Keratinocyte (primary cell): ENCODE results near the gene PPP1R7. TPM values are rescaled to one million over a fixed set of nuclear protein-coding genes. Genes with fewer than 3 reads are reported as not detected.
"Not testable (repeated sequence)": the region's sequence is repeated elsewhere in the genome, so short reads cannot be mapped to it uniquely, and the experiment has no call there.

Experiments used
- DNase-seq: peaks from one replicate; pipeline ENCODE4 v3.0.0-alpha.2; 2011; ENCODE audit warnings: low read depth, missing footprints, low spot score
- FAIRE-seq: peaks from 2 replicates; lab custom pipeline; 2011; peaks lifted over from hg19 to GRCh38; lab: Jason Lieb, UNC
- H2AFZ ChIP-seq: 2 replicates; pipeline ENCODE4 v1.6.0; 2012; ENCODE audit warnings: low read length, control low read depth, inconsistent platforms; ENCODE audit not compliant: control insufficient read depth
- H3K27ac ChIP-seq: 2 replicates; pipeline ENCODE4 v1.5.1; 2011; ENCODE audit warnings: low read length; ENCODE audit not compliant: control insufficient read depth, insufficient read depth
- H3K27me3 ChIP-seq: 3 replicates; pipeline ENCODE4 v1.6.0; 2011; ENCODE audit warnings: low read length; ENCODE audit not compliant: control insufficient read depth, insufficient read depth; ENCODE audit errors: extremely low read depth
- H3K36me3 ChIP-seq, 2 experiments: 2 replicates in 1 of 2; 3 replicates in 1 of 2; pipeline ENCODE4 v1.5.1; 2011; ENCODE audit warnings: low read length in 2 of 2, mild to moderate bottlenecking in 1 of 2; ENCODE audit not compliant: control insufficient read depth in 2 of 2, insufficient read depth in 2 of 2; ENCODE audit errors: extremely low read depth in 1 of 2
- H3K4me1 ChIP-seq: 3 replicates; pipeline ENCODE4 v1.5.1; 2011; ENCODE audit warnings: low read length; ENCODE audit not compliant: control insufficient read depth, insufficient read depth; ENCODE audit errors: extremely low read depth
- H3K4me2 ChIP-seq: 3 replicates; pipeline ENCODE4 v1.6.0; 2011; ENCODE audit warnings: low read depth, low read length; ENCODE audit not compliant: control insufficient read depth, insufficient read depth; ENCODE audit errors: extremely low read depth
- H3K4me3 ChIP-seq, 3 experiments: fragments of 200-600 bp in 1 of 3; sonication (generic) in 1 of 3; 2 replicates in 2 of 3; 3 replicates in 1 of 3; pipeline ENCODE4 v1.5.1; 2011 to 2016; ENCODE audit warnings: low read length in 3 of 3, mild to moderate bottlenecking in 3 of 3, control low read depth in 2 of 3, inconsistent platforms in 1 of 3, low read depth in 1 of 3, mixed read lengths in 1 of 3, mixed run types in 1 of 3, moderate library complexity in 1 of 3; ENCODE audit not compliant: control insufficient read depth in 2 of 3, insufficient read depth in 2 of 3; ENCODE audit errors: extremely low read depth in 1 of 3
- H3K79me2 ChIP-seq: 2 replicates; pipeline ENCODE4 v1.6.0; 2012; ENCODE audit warnings: low read length; ENCODE audit not compliant: control insufficient read depth, insufficient read depth
- H3K9ac ChIP-seq: 3 replicates; pipeline ENCODE4 v1.6.0; 2011; ENCODE audit warnings: low read length; ENCODE audit not compliant: control insufficient read depth, insufficient read depth; ENCODE audit errors: extremely low read depth
- H3K9me1 ChIP-seq: 3 replicates; pipeline ENCODE4 v1.6.0; 2011; ENCODE audit warnings: low read length; ENCODE audit not compliant: control insufficient read depth, insufficient read depth; ENCODE audit errors: extremely low read depth
- H3K9me3 ChIP-seq: 2 replicates; pipeline ENCODE4 v1.5.1; 2012; ENCODE audit warnings: low read depth, low read length; ENCODE audit not compliant: control insufficient read depth
- H4K20me1 ChIP-seq: 3 replicates; pipeline ENCODE4 v1.6.0; 2011; ENCODE audit warnings: low read length; ENCODE audit not compliant: control insufficient read depth, insufficient read depth; ENCODE audit errors: extremely low read depth
- EZH2 ChIP-seq: IDR thresholded peaks from one replicate; pipeline ENCODE4 v1.6.1; 2012; ENCODE audit warnings: inconsistent platforms, mild to moderate bottlenecking, low read length, moderate library complexity
- dilution Hi-C: fragments of 300-500 bp; cut with MboI; formaldehyde crosslinking; loops from one replicate; pipeline ENCODE4 v1.7.0; 2020; ENCODE audit warnings: low sequenced_read_pairs; ENCODE audit not compliant: extremely low pct_ligation_motif_present
- polyA plus RNA-seq, 5 experiments: library from polyadenylated mRNA; depleted of rRNA in 3 of 5; stranded (reverse) in 3 of 5; stranded (forward) in 1 of 5; unstranded in 1 of 5; fragments of >200 nt; gene quantifications; 1 replicate in 1 of 5; 2 replicates in 3 of 5; 3 replicates in 1 of 5; pipeline versions ENCODE4 v1.2.1 to v1.2.3, GENCODE V29; 2011 to 2012; ENCODE audit warnings: missing spikeins in 2 of 5, low read depth in 1 of 5, low replicate concordance in 1 of 5
- TF ChIP-seq, protein P1 (sequence below), 3 experiments: IDR thresholded peaks in 1 of 3; conservative IDR thresholded peaks in 1 of 3; optimal IDR thresholded peaks in 1 of 3; 2 replicates in 2 of 3; 3 replicates in 1 of 3; pipeline versions ENCODE3 to v1.5.1; 2011; ENCODE audit warnings: low read length in 3 of 3, mild to moderate bottlenecking in 3 of 3, moderate library complexity in 2 of 3, control low read depth in 1 of 3, inconsistent platforms in 1 of 3; ENCODE audit not compliant: insufficient read depth in 2 of 3; ENCODE audit errors: extremely low read depth in 1 of 3

Gene PPP1R7
- polyA plus RNA-seq, 1 donor (not counting 4 experiments of a cell fraction or from before 2014, with no cell fraction given), result 84.9 TPM

- no peak for FAIRE-seq
- dilution Hi-C loops, result no loop called here
Observed at GRCh38 chr2:241103176-241103595, 47.1 kb upstream of the PPP1R7 start.

GRCh38 chr2:241104611-241105010 lies 45.7 kb upstream of the PPP1R7 start:
- dilution Hi-C loops, result not testable (repeated sequence)

More at GRCh38 chr2:241103176-241103595, 47.1 kb upstream of the PPP1R7 start:
- Histone ChIP-seq H3K9me1 (no peaks in the 10 kb centered on the region), H3K36me3 (peaks cover 8 to 9% of the 10 kb centered on the region in 2 experiments), H3K79me2 (peaks cover 23% of the 10 kb centered on the region), H4K20me1 (peaks cover 3% of the 10 kb centered on the region), H3K4me3 (peak overlapping the region; percentile 89 to 91 (median 90)), H3K9ac (peak overlapping the region; percentile 80), H3K4me1 (no peaks in the 10 kb centered on the region), H2AFZ (peak overlapping the region; percentile 70), H3K27me3 (no peaks in the 10 kb centered on the region), H3K4me2 (peak overlapping the region; percentile 83), H3K27ac (peak overlapping the region; percentile 64), H3K9me3 (no peaks in the 10 kb centered on the region)
- no peak for DNase-seq
- TF ChIP-seq, protein P1, sequence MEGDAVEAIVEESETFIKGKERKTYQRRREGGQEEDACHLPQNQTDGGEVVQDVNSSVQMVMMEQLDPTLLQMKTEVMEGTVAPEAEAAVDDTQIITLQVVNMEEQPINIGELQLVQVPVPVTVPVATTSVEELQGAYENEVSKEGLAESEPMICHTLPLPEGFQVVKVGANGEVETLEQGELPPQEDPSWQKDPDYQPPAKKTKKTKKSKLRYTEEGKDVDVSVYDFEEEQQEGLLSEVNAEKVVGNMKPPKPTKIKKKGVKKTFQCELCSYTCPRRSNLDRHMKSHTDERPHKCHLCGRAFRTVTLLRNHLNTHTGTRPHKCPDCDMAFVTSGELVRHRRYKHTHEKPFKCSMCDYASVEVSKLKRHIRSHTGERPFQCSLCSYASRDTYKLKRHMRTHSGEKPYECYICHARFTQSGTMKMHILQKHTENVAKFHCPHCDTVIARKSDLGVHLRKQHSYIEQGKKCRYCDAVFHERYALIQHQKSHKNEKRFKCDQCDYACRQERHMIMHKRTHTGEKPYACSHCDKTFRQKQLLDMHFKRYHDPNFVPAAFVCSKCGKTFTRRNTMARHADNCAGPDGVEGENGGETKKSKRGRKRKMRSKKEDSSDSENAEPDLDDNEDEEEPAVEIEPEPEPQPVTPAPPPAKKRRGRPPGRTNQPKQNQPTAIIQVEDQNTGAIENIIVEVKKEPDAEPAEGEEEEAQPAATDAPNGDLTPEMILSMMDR (optimal IDR thresholded peaks at IDR 0.05 in 1 of 3, IDR thresholded peaks at IDR 0.05 in 1 of 3, conservative IDR thresholded peaks at IDR 0.05 in 1 of 3; ENCODE audit: extremely low read depth in 1 of 3, insufficient read depth in 2 of 3, low read length in 3 of 3), result no peak
- TF ChIP-seq EZH2, result no peak

GRCh38 chr2:241105641-241106040 lies 44.6 kb upstream of the PPP1R7 start:
- TF ChIP-seq EZH2, result no peak
- TF ChIP-seq, protein P1 (optimal IDR thresholded peaks at IDR 0.05 in 1 of 3, IDR thresholded peaks at IDR 0.05 in 1 of 3, conservative IDR thresholded peaks at IDR 0.05 in 1 of 3; ENCODE audit: extremely low read depth in 1 of 3, insufficient read depth in 2 of 3, low read length in 3 of 3), result no peak
- no peaks in the 10 kb centered on the region for H4K20me1 ChIP-seq
- no peak overlapping the region for H3K4me2 ChIP-seq
- no peaks in the 10 kb centered on the region for H3K9me1 ChIP-seq
- H3K4me1 ChIP-seq, result no peaks in the 10 kb centered on the region
- peaks cover 0 to 4% of the 10 kb centered on the region in 2 experiments for H3K36me3 ChIP-seq
- H3K27me3 ChIP-seq, result no peaks in the 10 kb centered on the region
- peaks cover 9% of the 10 kb centered on the region for H3K79me2 ChIP-seq
- FAIRE-seq (no peak), DNase-seq (no peak)
- H3K9ac ChIP-seq, result no peak overlapping the region
- H3K9me3 ChIP-seq, result no peaks in the 10 kb centered on the region
- dilution Hi-C loops, result no loop called here
- no peak overlapping the region for H3K4me3 ChIP-seq
- no peak overlapping the region for H2AFZ ChIP-seq
- H3K27ac ChIP-seq, result no peak overlapping the region

More at GRCh38 chr2:241104611-241105010, 45.7 kb upstream of the PPP1R7 start:
- H3K9ac ChIP-seq, H3K9me3 ChIP-seq, H3K4me3 ChIP-seq, DNase-seq, H3K9me1 ChIP-seq, FAIRE-seq, H3K36me3 ChIP-seq, H3K4me2 ChIP-seq, H2AFZ ChIP-seq, H3K27ac ChIP-seq, H4K20me1 ChIP-seq, H3K27me3 ChIP-seq, H3K4me1 ChIP-seq: not testable (repeated sequence)
- peaks cover 17% of the 10 kb centered on the region for H3K79me2 ChIP-seq
